SK-N-SH (cell line): Measurements from ENCODE around the gene SNRPF. TPM values are rescaled to one million over a fixed set of nuclear protein-coding genes. Genes with fewer than 3 reads are reported as not detected.

ENCODE experiments used
- CTCF ChIA-PET: fragments of 300-600, 350-600 bp; formaldehyde crosslinking; extraction: SDS; loops from one replicate; lab custom pipeline; 2021; lab: Yijun Ruan, JAX
- POLR2A ChIA-PET: fragments of 350-600 bp; sonication (Branson Sonifier 250); formaldehyde crosslinking; extraction: SDS; loops from one replicate; lab custom pipeline; 2020; ENCODE audit warnings: antibody characterized with exemption, inconsistent platforms; lab: Yijun Ruan, JAX
- DNase-seq: peaks from one replicate; pipeline ENCODE4 v3.0.0; 2012
- H2AFZ ChIP-seq: fragments of 200-600 bp; sonication (generic); 2 replicates; pipeline ENCODE4 v1.8.1; 2016; ENCODE audit warnings: antibody characterized with exemption, mild to moderate bottlenecking, low read depth
- H3F3A ChIP-seq: fragments of 200-600 bp; sonication (generic); replicated peaks from 2 replicates; pipeline ENCODE3; 2016; ENCODE audit warnings: antibody characterized with exemption, mild to moderate bottlenecking; ENCODE audit not compliant: insufficient read depth
- H3K27ac ChIP-seq, 2 experiments: fragments of 200-500 bp in 1 of 2; fragments of 200-600 bp in 1 of 2; sonication (Bioruptor generic) in 1 of 2; sonication (generic), shearing (Covaris generic) in 1 of 2; 2 replicates each; pipeline versions ENCODE4 v1.5.1 to v1.6.1; 2014 to 2016; ENCODE audit warnings: low read depth in 2 of 2, inconsistent platforms in 1 of 2, low read length in 1 of 2, mild to moderate bottlenecking in 1 of 2, mixed read lengths in 1 of 2
- H3K27me3 ChIP-seq: fragments of 200-600 bp; sonication (generic), shearing (Covaris generic); 2 replicates; pipeline ENCODE4 v1.6.1; 2016; ENCODE audit warnings: mixed run types; ENCODE audit not compliant: insufficient read depth
- H3K36me3 ChIP-seq, 2 experiments: fragments of 200-500 bp in 1 of 2; fragments of 200-600 bp in 1 of 2; sonication (Bioruptor generic) in 1 of 2; sonication (generic) in 1 of 2; replicated peaks in 1 of 2; 2 replicates each; pipeline versions ENCODE3 to v1.5.1; 2014 to 2016; ENCODE audit warnings: low read length in 1 of 2, mild to moderate bottlenecking in 1 of 2; ENCODE audit not compliant: insufficient read depth in 2 of 2, control insufficient read depth in 1 of 2
- H3K4me1 ChIP-seq, 2 experiments: fragments of 200-500 bp in 1 of 2; fragments of 200-600 bp in 1 of 2; sonication (Bioruptor generic) in 1 of 2; sonication (generic), shearing (Covaris generic) in 1 of 2; 2 replicates each; pipeline versions ENCODE4 v1.5.1 to v1.6.1; 2014 to 2016; ENCODE audit warnings: low read depth in 1 of 2, low read length in 1 of 2, mixed run types in 1 of 2; ENCODE audit not compliant: insufficient read depth in 2 of 2, control insufficient read depth in 1 of 2
- H3K4me2 ChIP-seq: fragments of 200-600 bp; sonication (generic), shearing (Covaris generic); 2 replicates; pipeline ENCODE4 v1.6.1; 2017; ENCODE audit warnings: mixed run types
- H3K4me3 ChIP-seq, 2 experiments: fragments of 200-500 bp in 1 of 2; fragments of 200-600 bp in 1 of 2; sonication (Bioruptor generic) in 1 of 2; sonication (generic), shearing (Covaris generic) in 1 of 2; 2 replicates each; pipeline versions ENCODE4 v1.5.1 to v1.8.1; 2014 to 2016; ENCODE audit warnings: low read depth in 2 of 2, inconsistent platforms in 1 of 2, low read length in 1 of 2, mild to moderate bottlenecking in 1 of 2, mixed read lengths in 1 of 2, moderate library complexity in 1 of 2
- H3K79me2 ChIP-seq: fragments of 200-600 bp; sonication (generic); 2 replicates; pipeline ENCODE4 v1.8.1; 2017; ENCODE audit warnings: mild to moderate bottlenecking; ENCODE audit not compliant: insufficient read depth
- H3K9ac ChIP-seq: fragments of 200-600 bp; sonication (generic); 2 replicates; pipeline ENCODE4 v1.6.1; 2017; ENCODE audit warnings: mixed run types
- H3K9me2 ChIP-seq: fragments of 200-600 bp; sonication (generic); 2 replicates; pipeline ENCODE4 v1.6.1; 2017; ENCODE audit warnings: mixed run types
- H3K9me3 ChIP-seq: fragments of 200-600 bp; sonication (generic); 2 replicates; pipeline ENCODE4 v1.6.1; 2017; ENCODE audit warnings: mixed run types, mild to moderate bottlenecking, moderate library complexity
- H4K20me1 ChIP-seq: fragments of 200-600 bp; sonication (generic); 2 replicates; pipeline ENCODE4 v1.6.1; 2017; ENCODE audit warnings: mild to moderate bottlenecking, mixed run types; ENCODE audit not compliant: insufficient read depth
- CHD2 ChIP-seq: fragments of 150-350 bp; IDR thresholded peaks from 2 replicates; pipeline ENCODE4 v1.6.1; 2018; ENCODE audit warnings: low read length; ENCODE audit not compliant: partially characterized antibody
- CTCF ChIP-seq: fragments of 200-600 bp; sonication (generic); IDR thresholded peaks from 2 replicates; pipeline ENCODE4 v1.6.1; 2017; ENCODE audit warnings: antibody characterized with exemption, mild to moderate bottlenecking, moderate library complexity
- EP300 ChIP-seq, 2 experiments: IDR thresholded peaks; 2 replicates each; pipeline versions ENCODE4 v1.4.0 to v1.6.1; 2012; ENCODE audit warnings: borderline replicate concordance in 1 of 2, low read depth in 1 of 2, low read length in 1 of 2
- FOSL2 ChIP-seq: IDR thresholded peaks from 2 replicates; pipeline ENCODE4 v1.4.0; 2012; ENCODE audit warnings: low read depth, mild to moderate bottlenecking, moderate library complexity, borderline replicate concordance
- FOXJ3 ChIP-seq: sonication (generic); formaldehyde crosslinking; IDR thresholded peaks from 2 replicates; pipeline ENCODE4 v1.5.1; 2020; ENCODE audit warnings: mild to moderate bottlenecking, missing genetic modification reagents
- FOXM1 ChIP-seq: IDR thresholded peaks from 2 replicates; pipeline ENCODE4 v1.4.0; 2012; ENCODE audit warnings: low read depth, mild to moderate bottlenecking
- GABPA ChIP-seq: IDR thresholded peaks from 2 replicates; pipeline ENCODE4 v1.4.0; 2012; ENCODE audit warnings: low read depth, mild to moderate bottlenecking
- GATA2 ChIP-seq: sonication (generic); formaldehyde crosslinking; IDR thresholded peaks from 2 replicates; pipeline ENCODE4 v1.5.0; 2020; ENCODE audit warnings: mild to moderate bottlenecking, missing genetic modification reagents
- IRF3 ChIP-seq: fragments of 150-350 bp; IDR thresholded peaks from 2 replicates; pipeline ENCODE4 v1.6.1; 2016; ENCODE audit warnings: mild to moderate bottlenecking, low read depth, low read length
- POLR2AphosphoS5 ChIP-seq: IDR thresholded peaks from 2 replicates; pipeline ENCODE4 v1.6.1; 2012; ENCODE audit warnings: low read depth, low read length
- RAD21 ChIP-seq: IDR thresholded peaks from 2 replicates; pipeline ENCODE4 v1.6.1; 2012; ENCODE audit warnings: mild to moderate bottlenecking, low read length
- RCOR1 ChIP-seq: fragments of 150-350 bp; IDR thresholded peaks from 2 replicates; pipeline ENCODE4 v1.6.1; 2017; ENCODE audit warnings: antibody characterized with exemption, low read length
- RXRA ChIP-seq: IDR thresholded peaks from 2 replicates; pipeline ENCODE4 v1.4.0; 2012; ENCODE audit warnings: low read depth, mild to moderate bottlenecking, borderline replicate concordance
- SMC3 ChIP-seq: IDR thresholded peaks from 2 replicates; pipeline ENCODE4 v1.6.1; 2012; ENCODE audit warnings: low read depth, low read length, improper control_type of control experiment
- TCF12 ChIP-seq: IDR thresholded peaks from 2 replicates; pipeline ENCODE4 v1.4.0; 2012
- USF2 ChIP-seq: fragments of 150-350 bp; IDR thresholded peaks from 2 replicates; pipeline ENCODE4 v1.6.1; 2017; ENCODE audit warnings: antibody characterized with exemption, low read length, low read depth, borderline replicate concordance
- WGBS: methylation state at CpG from one replicate; pipeline ENCODE4 v1.1.6; 2017; ENCODE audit warnings: low lambda C conversion rate; 5-methylcytosine and 5-hydroxymethylcytosine counted together
- polyA plus RNA-seq, 3 experiments: library from polyadenylated mRNA; depleted of rRNA; stranded (reverse); fragments of >200 nt; gene quantifications; 2 replicates each; pipeline ENCODE4 v1.2.3, GENCODE V29; 2012

The SNRPF gene
- polyA plus RNA-seq, 1 of the 3 experiments (the other 2 are of a cell fraction), result 62.5 TPM

GRCh38 chr12:95863337-95863736 is 4.6 kb downstream of the SNRPF start (continued):
- TF ChIP-seq CTCF (no peak), EP300 (IDR thresholded peaks at IDR 0.05; ENCODE audit: borderline replicate concordance in 1 of 2, low read depth in 1 of 2, low read length in 1 of 2) (no peak), CHD2 (no peak), FOXJ3 (no peak), RCOR1 (no peak)

GRCh38 chr12:95870897-95871296 is 12.1 kb downstream of the SNRPF start:
- H3K79me2 ChIP-seq, result no peaks in the 10 kb centered on the region
- H3K9ac ChIP-seq, result no peak overlapping the region
- no peak for DNase-seq
- H3K27ac ChIP-seq, result no peak overlapping the region
- TF ChIP-seq FOXM1 (no peak), USF2 (no peak), GATA2 (CRISPR knock-in tag) (no peak), GABPA (no peak), RAD21 (no peak), IRF3 (no peak), RXRA (no peak), FOSL2 (no peak), POLR2AphosphoS5 (no peak), TCF12 (no peak), SMC3 (no peak)
- TF ChIP-seq, all 33 proteins: peak for 0
- Histone ChIP-seq H3K9me3 (no peaks in the 10 kb centered on the region), H2AFZ (no peak overlapping the region), H3K27me3 (no peaks in the 10 kb centered on the region), H4K20me1 (no peaks in the 10 kb centered on the region), H3K9me2 (no peaks in the 10 kb centered on the region), H3K4me1 (no peaks in the 10 kb centered on the region), H3K36me3 (peaks cover 14 to 33% of the 10 kb centered on the region in 2 experiments), H3F3A (no peaks in the 10 kb centered on the region), H3K4me3 (no peak overlapping the region), H3K4me2 (no peak overlapping the region)
- POLR2A ChIA-PET, result no interaction called here
- WGBS, result 99% methylated on average over 4 of the region's 4 CpGs
- CTCF ChIA-PET, result no interaction called here
